NB4 (cell line): ENCODE measurements around the gene TBC1D22A.

Experiments used
- MYC ChIP-seq: IDR thresholded peaks from 2 replicates; pipeline ENCODE4 v1.6.1; 2011; ENCODE audit warnings: low read depth, low read length
- POLR2A ChIP-seq: IDR thresholded peaks from 2 replicates; pipeline ENCODE4 v1.6.1; 2011; ENCODE audit warnings: mild to moderate bottlenecking; ENCODE audit not compliant: insufficient read length; ENCODE audit errors: extremely low read depth
- TF ChIP-seq, protein P1 (sequence below): IDR thresholded peaks from one replicate; pipeline ENCODE4 v1.5.1; 2012; ENCODE audit warnings: low read depth, low read length

DNA sequence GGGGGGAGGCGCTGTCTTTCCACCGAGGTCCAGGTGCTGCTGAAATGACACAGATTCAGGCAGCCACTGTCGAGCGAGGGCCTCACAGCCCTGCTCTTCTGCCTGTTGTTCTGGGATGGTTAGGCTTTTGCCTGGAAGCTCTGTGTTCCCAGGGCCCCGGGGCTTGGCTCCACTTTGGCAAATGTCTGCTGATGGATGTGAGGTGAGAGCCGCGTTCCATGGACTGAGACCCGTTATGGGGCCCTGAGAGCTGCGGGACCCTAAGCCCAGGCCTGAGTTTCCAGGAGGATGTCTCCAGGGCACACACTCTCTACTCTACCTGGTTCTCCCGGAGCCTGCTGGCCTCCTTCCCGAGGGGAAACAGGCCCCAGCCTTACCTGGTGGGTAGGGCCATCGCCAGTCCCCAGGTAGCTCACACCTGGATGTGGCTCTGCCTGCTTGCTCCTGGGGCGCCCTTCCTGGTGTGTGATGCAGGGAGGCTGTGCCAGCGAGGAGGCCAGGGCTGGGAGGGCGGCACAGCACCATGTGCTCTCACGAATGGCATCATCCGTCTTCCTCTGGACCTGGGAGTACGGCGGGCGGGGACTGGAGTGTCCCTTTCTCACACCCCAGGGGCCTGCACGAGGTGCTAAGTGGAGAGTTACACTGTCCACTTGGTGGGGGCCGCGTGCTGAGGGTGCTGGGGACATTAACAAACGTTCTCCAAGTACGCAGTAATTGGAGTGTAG is 435.5 kb downstream of the TBC1D22A start:
- TF ChIP-seq, protein P1, sequence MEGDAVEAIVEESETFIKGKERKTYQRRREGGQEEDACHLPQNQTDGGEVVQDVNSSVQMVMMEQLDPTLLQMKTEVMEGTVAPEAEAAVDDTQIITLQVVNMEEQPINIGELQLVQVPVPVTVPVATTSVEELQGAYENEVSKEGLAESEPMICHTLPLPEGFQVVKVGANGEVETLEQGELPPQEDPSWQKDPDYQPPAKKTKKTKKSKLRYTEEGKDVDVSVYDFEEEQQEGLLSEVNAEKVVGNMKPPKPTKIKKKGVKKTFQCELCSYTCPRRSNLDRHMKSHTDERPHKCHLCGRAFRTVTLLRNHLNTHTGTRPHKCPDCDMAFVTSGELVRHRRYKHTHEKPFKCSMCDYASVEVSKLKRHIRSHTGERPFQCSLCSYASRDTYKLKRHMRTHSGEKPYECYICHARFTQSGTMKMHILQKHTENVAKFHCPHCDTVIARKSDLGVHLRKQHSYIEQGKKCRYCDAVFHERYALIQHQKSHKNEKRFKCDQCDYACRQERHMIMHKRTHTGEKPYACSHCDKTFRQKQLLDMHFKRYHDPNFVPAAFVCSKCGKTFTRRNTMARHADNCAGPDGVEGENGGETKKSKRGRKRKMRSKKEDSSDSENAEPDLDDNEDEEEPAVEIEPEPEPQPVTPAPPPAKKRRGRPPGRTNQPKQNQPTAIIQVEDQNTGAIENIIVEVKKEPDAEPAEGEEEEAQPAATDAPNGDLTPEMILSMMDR: no peak
- TF ChIP-seq POLR2A: no peak
- no peak for TF ChIP-seq MYC
